H9 (cell line): ENCODE results near the gene OPHN1. TPM values are rescaled to one million over a fixed set of nuclear protein-coding genes. Genes with fewer than 3 reads are reported as not detected.

Experiments
- DNase-seq: peaks from one replicate; pipeline ENCODE4 v3.0.0-alpha.2; 2017
- H2AFZ ChIP-seq: one replicate; pipeline ENCODE4 v1.6.1; 2013; ENCODE audit warnings: mild to moderate bottlenecking, low read length, control low read depth, moderate library complexity
- H2AK5ac ChIP-seq: 2 replicates; pipeline ENCODE4 v1.6.1; 2013; ENCODE audit warnings: low read length, control low read depth, mixed read lengths; ENCODE audit not compliant: insufficient read length
- H2BK120ac ChIP-seq: one replicate; pipeline ENCODE4 v1.6.1; 2013; ENCODE audit warnings: low read depth, mild to moderate bottlenecking, low read length, control low read depth, inconsistent platforms; ENCODE audit not compliant: poor library complexity, severe bottlenecking
- H2BK12ac ChIP-seq: 2 replicates; pipeline ENCODE4 v1.6.1; 2013; ENCODE audit warnings: low read length, control low read depth, mixed read lengths, low read depth; ENCODE audit not compliant: insufficient read length
- H2BK15ac ChIP-seq: 2 replicates; pipeline ENCODE4 v1.6.1; 2013; ENCODE audit warnings: low read depth, low read length, control low read depth
- H2BK20ac ChIP-seq: one replicate; pipeline ENCODE4 v1.6.1; 2013; ENCODE audit warnings: low read depth, mild to moderate bottlenecking, low read length, control low read depth, inconsistent platforms; ENCODE audit not compliant: poor library complexity, severe bottlenecking
- H2BK5ac ChIP-seq: 2 replicates; pipeline ENCODE4 v1.6.1; 2013; ENCODE audit warnings: low read length, control low read depth, mixed read lengths; ENCODE audit not compliant: insufficient read length
- H3K14ac ChIP-seq: 2 replicates; pipeline ENCODE4 v1.6.1; 2013; ENCODE audit warnings: low read length, control low read depth; ENCODE audit not compliant: insufficient read depth
- H3K18ac ChIP-seq: 2 replicates; pipeline ENCODE4 v1.6.1; 2013; ENCODE audit warnings: low read depth, mild to moderate bottlenecking, mixed read lengths, low read length, control low read depth; ENCODE audit not compliant: insufficient read length
- H3K23ac ChIP-seq: 2 replicates; pipeline ENCODE4 v1.6.1; 2013; ENCODE audit warnings: low read length, control low read depth, mixed read lengths, low read depth; ENCODE audit not compliant: insufficient read length
- H3K23me2 ChIP-seq: 2 replicates; pipeline ENCODE4 v1.6.1; 2013; ENCODE audit warnings: low read depth, mild to moderate bottlenecking, mixed read lengths, low read length, control low read depth; ENCODE audit not compliant: insufficient read length, poor library complexity, severe bottlenecking
- H3K27ac ChIP-seq: 2 replicates; pipeline ENCODE4 v1.5.1; 2013; ENCODE audit warnings: low read length, control low read depth, mixed read lengths, low read depth; ENCODE audit not compliant: insufficient read length
- H3K27me3 ChIP-seq: 2 replicates; pipeline ENCODE4 v1.6.1; 2013; ENCODE audit warnings: low read length, control low read depth, inconsistent platforms; ENCODE audit not compliant: insufficient read depth
- H3K4ac ChIP-seq: 2 replicates; pipeline ENCODE4 v1.6.1; 2013; ENCODE audit warnings: low read depth, mild to moderate bottlenecking, control low read depth, inconsistent platforms, low read length, moderate library complexity
- H3K4me1 ChIP-seq: 2 replicates; pipeline ENCODE4 v1.6.1; 2013; ENCODE audit warnings: low read length, control low read depth, inconsistent platforms; ENCODE audit not compliant: insufficient read depth
- H3K4me2 ChIP-seq: 2 replicates; pipeline ENCODE4 v1.6.1; 2013; ENCODE audit warnings: low read length, control low read depth, mixed read lengths; ENCODE audit not compliant: insufficient read length, insufficient read depth
- H3K56ac ChIP-seq: 2 replicates; pipeline ENCODE4 v1.6.1; 2013; ENCODE audit warnings: low read depth, mild to moderate bottlenecking, mixed read lengths, low read length, control low read depth; ENCODE audit not compliant: insufficient read length
- H3K79me1 ChIP-seq: 2 replicates; pipeline ENCODE4 v1.6.1; 2013; ENCODE audit warnings: low read depth, mild to moderate bottlenecking, moderate library complexity, low read length, control low read depth, inconsistent platforms; ENCODE audit not compliant: insufficient read depth, poor library complexity, severe bottlenecking
- H3K79me2 ChIP-seq: 2 replicates; pipeline ENCODE4 v1.6.1; 2013; ENCODE audit warnings: low read length, control low read depth, inconsistent platforms; ENCODE audit not compliant: insufficient read depth
- H3K9ac ChIP-seq: 2 replicates; pipeline ENCODE4 v1.6.1; 2013; ENCODE audit warnings: low read length, control low read depth, mixed read lengths; ENCODE audit not compliant: insufficient read length; ENCODE audit errors: extremely low read depth
- H3K9me3 ChIP-seq: one replicate; pipeline ENCODE4 v1.6.1; 2013; ENCODE audit warnings: low read depth, low read length, inconsistent platforms; ENCODE audit not compliant: control insufficient read depth
- H3T11ph ChIP-seq: one replicate; pipeline ENCODE4 v1.6.1; 2013; ENCODE audit warnings: mild to moderate bottlenecking, low read length, control low read depth, inconsistent platforms
- H4K20me1 ChIP-seq: one replicate; pipeline ENCODE4 v1.6.1; 2013; ENCODE audit not compliant: control insufficient read depth, insufficient read length, insufficient read depth
- H4K5ac ChIP-seq: 2 replicates; pipeline ENCODE4 v1.6.1; 2013; ENCODE audit warnings: low read depth, mild to moderate bottlenecking, mixed read lengths, low read length, control low read depth; ENCODE audit not compliant: insufficient read length
- H4K8ac ChIP-seq: replicated peaks from 2 replicates; pipeline ENCODE4 v1.6.1; 2013; ENCODE audit warnings: low read length, control low read depth, mixed read lengths, low read depth; ENCODE audit not compliant: insufficient read length
- H4K91ac ChIP-seq: 2 replicates; pipeline ENCODE4 v1.6.1; 2013; ENCODE audit warnings: low read depth, mild to moderate bottlenecking, moderate library complexity, mixed read lengths, low read length, control low read depth; ENCODE audit not compliant: insufficient read length
- H3K27ac Mint-ChIP-seq, 3 experiments: 2 replicates in 2 of 3; 3 replicates in 1 of 3; pipeline ENCODE4 v1.8.0; 2020 to 2021; ENCODE audit warnings: mixed read lengths in 3 of 3, mild to moderate bottlenecking in 1 of 3, moderate library complexity in 1 of 3
- H3K27me3 Mint-ChIP-seq: 2 replicates; pipeline ENCODE4 v1.8.0; 2021; ENCODE audit warnings: low read depth, mild to moderate bottlenecking, moderate library complexity, mixed read lengths
- H3K36me3 Mint-ChIP-seq, 3 experiments: 2 replicates in 2 of 3; 3 replicates in 1 of 3; pipeline ENCODE4 v1.8.0; 2020 to 2021; ENCODE audit warnings: low read depth in 3 of 3, mixed read lengths in 3 of 3; ENCODE audit not compliant: insufficient read depth in 1 of 3
- H3K4me1 Mint-ChIP-seq, 2 experiments: 2 replicates each; pipeline ENCODE4 v1.8.0; 2020; ENCODE audit warnings: mixed read lengths in 2 of 2
- H3K4me3 Mint-ChIP-seq, 2 experiments: 2 replicates in 1 of 2; 3 replicates in 1 of 2; pipeline ENCODE4 v1.8.0; 2020 to 2021; ENCODE audit warnings: mild to moderate bottlenecking in 2 of 2, mixed read lengths in 2 of 2, moderate library complexity in 1 of 2
- H3K9me3 Mint-ChIP-seq, 2 experiments: 2 replicates in 1 of 2; 3 replicates in 1 of 2; pipeline ENCODE4 v1.8.0; 2020; ENCODE audit warnings: mild to moderate bottlenecking in 2 of 2, mixed read lengths in 2 of 2, moderate library complexity in 1 of 2
- CTCF ChIP-seq: fragments of 200-600 bp; sonication (generic); conservative IDR thresholded peaks from 3 replicates; pipeline ENCODE4 v1.8.0; 2021; ENCODE audit warnings: antibody characterized with exemption, mild to moderate bottlenecking
- WGBS: extraction: QIAGEN DNeasy Blood & Tissue Kit; methylation state at CpG from one replicate; pipeline ENCODE4 v1.1.7; 2013; ENCODE audit warnings: missing lambda C conversion rate, low lambda C conversion rate, mixed read lengths; ENCODE audit not compliant: insufficient read length; ENCODE audit errors: extremely low coverage; 5-methylcytosine and 5-hydroxymethylcytosine counted together
- total RNA-seq: library from RNA; stranded (reverse); gene quantifications from 2 replicates; pipeline ENCODE4 v1.2.1, GENCODE V29; 2021

Gene OPHN1
- total RNA-seq, 1 experiment from 2014 or later, result 1.5 TPM

DNA sequence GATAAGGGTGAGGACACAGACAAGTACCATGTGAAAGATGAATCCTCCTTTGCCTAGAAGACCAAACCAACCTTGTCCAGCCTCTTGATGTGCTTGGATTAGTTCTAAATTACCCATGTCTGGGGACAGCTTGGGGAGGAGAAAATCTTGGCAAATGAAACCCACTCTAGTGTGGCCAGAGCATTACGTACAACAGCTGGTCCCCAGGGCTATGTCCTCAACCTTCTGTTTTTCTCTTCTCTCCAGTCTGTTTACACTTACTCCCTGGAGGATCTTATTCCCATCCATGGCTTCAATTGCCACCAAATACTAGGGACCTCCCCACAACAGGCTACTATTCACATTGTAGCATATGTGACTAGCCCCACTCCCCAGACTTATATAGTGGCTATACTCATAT is 384.5 kb downstream of the OPHN1 start:
- Histone ChIP-seq H4K5ac (no peak overlapping the region), H3K79me1 (no peaks in the 10 kb centered on the region), H3K23ac (no peak overlapping the region), H2AK5ac (no peak overlapping the region), H3K14ac (no peak overlapping the region), H2AFZ (no peak overlapping the region), H4K8ac (no peak overlapping the region), H3K79me2 (no peaks in the 10 kb centered on the region), H3K4me1 (no peaks in the 10 kb centered on the region; the same call in 1 of the 2 replicates), H2BK20ac (no peak overlapping the region), H4K91ac (no peak overlapping the region), H2BK15ac (no peak overlapping the region), H3K4ac (no peak overlapping the region), H2BK12ac (no peak overlapping the region), H2BK5ac (no peak overlapping the region), H3K23me2 (no peaks in the 10 kb centered on the region), H3K27me3 (no peaks in the 10 kb centered on the region), H3K9ac (no peak overlapping the region), H3K56ac (no peak overlapping the region), H4K20me1 (no peaks in the 10 kb centered on the region), H3K27ac (no peak overlapping the region), H3K18ac (no peak overlapping the region), H2BK120ac (no peak overlapping the region), H3K9me3 (peaks cover 35% of the 10 kb centered on the region), H3K4me2 (no peak overlapping the region), H3T11ph (no peak overlapping the region)
- Mint-ChIP-seq H3K4me1 (no peaks in the 10 kb centered on the region; a peak in 1 of 4 replicates), H3K9me3 (peaks cover 65 to 74% of the 10 kb centered on the region in 2 experiments), H3K36me3 (peaks cover 2 to 6% (median 6%) of the 10 kb centered on the region in 3 experiments; a peak in 5 of 7 replicates), H3K27ac (no peak overlapping the region), H3K27me3 (no peaks in the 10 kb centered on the region; the same call in 1 of the 2 replicates), H3K4me3 (no peak overlapping the region)
- TF ChIP-seq CTCF, result no peak
- DNase-seq, result no peak
- no CpG with 5 or more reads among the region's 1 CpG for WGBS
